SK-N-SH treated with all-trans-retinoic acid at 6 μM for 48 hours (cell line): ENCODE results near the gene EPHA8.

ENCODE experiments used
- ATAC-seq: fragments of 200-7000 bp; cut with Tn5 transposase; 3 replicates; pipeline ENCODE4 v1.9.1; 2020; ENCODE audit warnings: mild to moderate bottlenecking, moderate library complexity
- ARNTL ChIP-seq: fragments of 450-650 bp; formaldehyde crosslinking; IDR thresholded peaks from 2 replicates; pipeline ENCODE4 v1.5.0; 2020; ENCODE audit warnings: low read depth, mild to moderate bottlenecking, moderate library complexity, borderline replicate concordance
- BACH2 ChIP-seq: fragments of 250-450 bp; sonication (Bioruptor Pico); IDR thresholded peaks from 2 replicates; pipeline ENCODE4 v1.9.0; 2021; ENCODE audit warnings: mild to moderate bottlenecking, borderline replicate concordance
- CSDC2 ChIP-seq: fragments of 250-450 bp; sonication (Bioruptor Pico); IDR thresholded peaks from 2 replicates; pipeline ENCODE4 v1.5.0; 2020; ENCODE audit warnings: mild to moderate bottlenecking, moderate library complexity
- CSRNP3 ChIP-seq: fragments of 250-450 bp; sonication (Bioruptor Pico); IDR thresholded peaks from 2 replicates; pipeline ENCODE4 v1.5.1; 2021; ENCODE audit warnings: mild to moderate bottlenecking, moderate library complexity
- ESRRG ChIP-seq: fragments of 250-450 bp; sonication (Bioruptor Pico); IDR thresholded peaks from 2 replicates; pipeline ENCODE4 v1.6.1; 2021; ENCODE audit warnings: mild to moderate bottlenecking
- GLIS3 ChIP-seq: fragments of 250-450 bp; sonication (Bioruptor Pico); IDR thresholded peaks from 2 replicates; pipeline ENCODE4 v1.5.0; 2020; ENCODE audit warnings: mild to moderate bottlenecking, moderate library complexity
- ISL1 ChIP-seq: fragments of 250-450 bp; sonication (Bioruptor Pico); IDR thresholded peaks from 2 replicates; pipeline ENCODE4 v2.1.2; 2022; ENCODE audit warnings: mild to moderate bottlenecking, moderate library complexity
- OSR1 ChIP-seq: fragments of 250-450 bp; sonication (Bioruptor Pico); IDR thresholded peaks from 2 replicates; pipeline ENCODE4 v1.8.0; 2022; ENCODE audit warnings: moderate library complexity, mild to moderate bottlenecking, inconsistent platforms
- POU6F1 ChIP-seq: fragments of 250-450 bp; sonication (Bioruptor Pico); IDR thresholded peaks from 2 replicates; pipeline ENCODE4 v1.8.0; 2021; ENCODE audit warnings: low read depth, mild to moderate bottlenecking, moderate library complexity, borderline replicate concordance
- PPARA ChIP-seq: fragments of 250-450 bp; sonication (Bioruptor Pico); IDR thresholded peaks from 2 replicates; pipeline ENCODE4 v1.5.0; 2020; ENCODE audit warnings: mild to moderate bottlenecking, borderline replicate concordance
- RARB ChIP-seq: fragments of 250-450 bp; sonication (Bioruptor Pico); IDR thresholded peaks from 2 replicates; pipeline ENCODE4 v1.8.0; 2021; ENCODE audit warnings: mild to moderate bottlenecking, moderate library complexity
- SNAI2 ChIP-seq: fragments of 250-450 bp; sonication (Bioruptor Pico); IDR thresholded peaks from 2 replicates; pipeline ENCODE4 v1.5.0; 2020; ENCODE audit warnings: mild to moderate bottlenecking, moderate library complexity
- TCF4 ChIP-seq: fragments of 250-450 bp; sonication (Bioruptor Pico); IDR thresholded peaks from 2 replicates; pipeline ENCODE4 v1.8.0; 2021; ENCODE audit warnings: mild to moderate bottlenecking, moderate library complexity, borderline replicate concordance
- TOX ChIP-seq: fragments of 250-450 bp; sonication (Bioruptor Pico); IDR thresholded peaks from 2 replicates; pipeline ENCODE4 v1.8.0; 2021; ENCODE audit warnings: mild to moderate bottlenecking, moderate library complexity, borderline replicate concordance
- ZC3H10 ChIP-seq: fragments of 250-450 bp; sonication (Bioruptor Pico); IDR thresholded peaks from 2 replicates; pipeline ENCODE4 v1.5.1; 2021; ENCODE audit warnings: mild to moderate bottlenecking, moderate library complexity
- ZFP3 ChIP-seq: fragments of 250-450 bp; sonication (Bioruptor Pico); IDR thresholded peaks from 2 replicates; pipeline ENCODE4 v1.5.0; 2020; ENCODE audit warnings: mild to moderate bottlenecking, moderate library complexity
- ZFP30 ChIP-seq: fragments of 450-650 bp; formaldehyde crosslinking; IDR thresholded peaks from 2 replicates; pipeline ENCODE4 v1.5.0; 2022; ENCODE audit warnings: mild to moderate bottlenecking, moderate library complexity
- ZNF565 ChIP-seq: fragments of 450-650 bp; formaldehyde crosslinking; conservative IDR thresholded peaks from 2 replicates; pipeline ENCODE4 v1.5.0; 2020; ENCODE audit warnings: low read depth, mild to moderate bottlenecking, moderate library complexity
- ZNF70 ChIP-seq: fragments of 450-650 bp; formaldehyde crosslinking; IDR thresholded peaks from 2 replicates; pipeline ENCODE4 v1.5.0; 2020; ENCODE audit warnings: mild to moderate bottlenecking, moderate library complexity
- ZNF8 ChIP-seq: fragments of 450-650 bp; formaldehyde crosslinking; IDR thresholded peaks from 2 replicates; pipeline ENCODE4 v1.5.0; 2020; ENCODE audit warnings: mild to moderate bottlenecking, moderate library complexity
- TF ChIP-seq, protein P1 (sequence below): fragments of 250-450 bp; sonication (Bioruptor Pico); IDR thresholded peaks from 2 replicates; pipeline ENCODE4 v1.8.0; 2020; ENCODE audit warnings: mild to moderate bottlenecking, moderate library complexity, borderline replicate concordance
- TF ChIP-seq, protein P2 (sequence below): fragments of 250-450 bp; sonication (Bioruptor Pico); IDR thresholded peaks from 2 replicates; pipeline ENCODE4 v1.5.0; 2020; ENCODE audit warnings: mild to moderate bottlenecking, moderate library complexity
- TF ChIP-seq, protein P3 (sequence below): fragments of 250-450 bp; sonication (Bioruptor Pico); IDR thresholded peaks from 2 replicates; pipeline ENCODE4 v1.5.1; 2020; ENCODE audit warnings: low read depth, mild to moderate bottlenecking, moderate library complexity

Gene EPHA8

GRCh38 chr1:22598736-22599135, 35.4 kb downstream of the EPHA8 start:
- ATAC-seq: no peak
- TF ChIP-seq OSR1 (no peak), CSDC2 (CRISPR knock-in tag) (no peak), CSRNP3 (CRISPR knock-in tag) (no peak), POU6F1 (CRISPR knock-in tag) (no peak), ZC3H10 (CRISPR knock-in tag) (no peak), ARNTL (CRISPR knock-in tag) (no peak), ZNF565 (CRISPR knock-in tag) (no peak), RARB (no peak), PPARA (CRISPR knock-in tag) (no peak), GLIS3 (no peak), ZFP30 (CRISPR knock-in tag) (no peak), TCF4 (no peak), ZNF8 (CRISPR knock-in tag) (no peak)
- TF ChIP-seq, protein P1, sequence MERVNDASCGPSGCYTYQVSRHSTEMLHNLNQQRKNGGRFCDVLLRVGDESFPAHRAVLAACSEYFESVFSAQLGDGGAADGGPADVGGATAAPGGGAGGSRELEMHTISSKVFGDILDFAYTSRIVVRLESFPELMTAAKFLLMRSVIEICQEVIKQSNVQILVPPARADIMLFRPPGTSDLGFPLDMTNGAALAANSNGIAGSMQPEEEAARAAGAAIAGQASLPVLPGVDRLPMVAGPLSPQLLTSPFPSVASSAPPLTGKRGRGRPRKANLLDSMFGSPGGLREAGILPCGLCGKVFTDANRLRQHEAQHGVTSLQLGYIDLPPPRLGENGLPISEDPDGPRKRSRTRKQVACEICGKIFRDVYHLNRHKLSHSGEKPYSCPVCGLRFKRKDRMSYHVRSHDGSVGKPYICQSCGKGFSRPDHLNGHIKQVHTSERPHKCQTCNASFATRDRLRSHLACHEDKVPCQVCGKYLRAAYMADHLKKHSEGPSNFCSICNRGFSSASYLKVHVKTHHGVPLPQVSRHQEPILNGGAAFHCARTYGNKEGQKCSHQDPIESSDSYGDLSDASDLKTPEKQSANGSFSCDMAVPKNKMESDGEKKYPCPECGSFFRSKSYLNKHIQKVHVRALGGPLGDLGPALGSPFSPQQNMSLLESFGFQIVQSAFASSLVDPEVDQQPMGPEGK (CRISPR knock-in tag): no peak

GRCh38 chr1:22600071-22600816, 37.0 kb downstream of the EPHA8 start:
- no peak for TF ChIP-seq ZNF8 (CRISPR knock-in tag)
- TF ChIP-seq OSR1: no peak
- no peak for TF ChIP-seq TCF4
- no peak for TF ChIP-seq PPARA (CRISPR knock-in tag)
- no peak for TF ChIP-seq GLIS3
- TF ChIP-seq POU6F1 (CRISPR knock-in tag): no peak
- no peak for TF ChIP-seq ISL1 (CRISPR knock-in tag)
- TF ChIP-seq BACH2: no peak
- TF ChIP-seq ESRRG: no peak
- TF ChIP-seq, protein P2, sequence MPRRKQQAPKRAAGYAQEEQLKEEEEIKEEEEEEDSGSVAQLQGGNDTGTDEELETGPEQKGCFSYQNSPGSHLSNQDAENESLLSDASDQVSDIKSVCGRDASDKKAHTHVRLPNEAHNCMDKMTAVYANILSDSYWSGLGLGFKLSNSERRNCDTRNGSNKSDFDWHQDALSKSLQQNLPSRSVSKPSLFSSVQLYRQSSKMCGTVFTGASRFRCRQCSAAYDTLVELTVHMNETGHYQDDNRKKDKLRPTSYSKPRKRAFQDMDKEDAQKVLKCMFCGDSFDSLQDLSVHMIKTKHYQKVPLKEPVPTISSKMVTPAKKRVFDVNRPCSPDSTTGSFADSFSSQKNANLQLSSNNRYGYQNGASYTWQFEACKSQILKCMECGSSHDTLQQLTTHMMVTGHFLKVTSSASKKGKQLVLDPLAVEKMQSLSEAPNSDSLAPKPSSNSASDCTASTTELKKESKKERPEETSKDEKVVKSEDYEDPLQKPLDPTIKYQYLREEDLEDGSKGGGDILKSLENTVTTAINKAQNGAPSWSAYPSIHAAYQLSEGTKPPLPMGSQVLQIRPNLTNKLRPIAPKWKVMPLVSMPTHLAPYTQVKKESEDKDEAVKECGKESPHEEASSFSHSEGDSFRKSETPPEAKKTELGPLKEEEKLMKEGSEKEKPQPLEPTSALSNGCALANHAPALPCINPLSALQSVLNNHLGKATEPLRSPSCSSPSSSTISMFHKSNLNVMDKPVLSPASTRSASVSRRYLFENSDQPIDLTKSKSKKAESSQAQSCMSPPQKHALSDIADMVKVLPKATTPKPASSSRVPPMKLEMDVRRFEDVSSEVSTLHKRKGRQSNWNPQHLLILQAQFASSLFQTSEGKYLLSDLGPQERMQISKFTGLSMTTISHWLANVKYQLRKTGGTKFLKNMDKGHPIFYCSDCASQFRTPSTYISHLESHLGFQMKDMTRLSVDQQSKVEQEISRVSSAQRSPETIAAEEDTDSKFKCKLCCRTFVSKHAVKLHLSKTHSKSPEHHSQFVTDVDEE: no peak
- no peak for TF ChIP-seq TOX (CRISPR knock-in tag)
- TF ChIP-seq, protein P3, sequence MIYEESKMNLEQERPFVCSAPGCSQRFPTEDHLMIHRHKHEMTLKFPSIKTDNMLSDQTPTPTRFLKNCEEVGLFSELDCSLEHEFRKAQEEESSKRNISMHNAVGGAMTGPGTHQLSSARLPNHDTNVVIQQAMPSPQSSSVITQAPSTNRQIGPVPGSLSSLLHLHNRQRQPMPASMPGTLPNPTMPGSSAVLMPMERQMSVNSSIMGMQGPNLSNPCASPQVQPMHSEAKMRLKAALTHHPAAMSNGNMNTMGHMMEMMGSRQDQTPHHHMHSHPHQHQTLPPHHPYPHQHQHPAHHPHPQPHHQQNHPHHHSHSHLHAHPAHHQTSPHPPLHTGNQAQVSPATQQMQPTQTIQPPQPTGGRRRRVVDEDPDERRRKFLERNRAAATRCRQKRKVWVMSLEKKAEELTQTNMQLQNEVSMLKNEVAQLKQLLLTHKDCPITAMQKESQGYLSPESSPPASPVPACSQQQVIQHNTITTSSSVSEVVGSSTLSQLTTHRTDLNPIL (CRISPR knock-in tag): no peak
- TF ChIP-seq ZC3H10 (CRISPR knock-in tag): no peak
- TF ChIP-seq ZFP3: no peak
- no peak for TF ChIP-seq ZNF70 (CRISPR knock-in tag)
- TF ChIP-seq SNAI2 (CRISPR knock-in tag): no peak
- TF ChIP-seq, protein P1 (CRISPR knock-in tag): no peak
- TF ChIP-seq RARB: no peak
- no peak for TF ChIP-seq ARNTL (CRISPR knock-in tag)
- TF ChIP-seq, all 23 proteins: peak for 0
- no peak for ATAC-seq
